HEK293 (cell line): Measurements from ENCODE around the gene ZNF81.

Experiments used
- CTCF ChIA-PET: fragments of 350-600 bp; formaldehyde crosslinking; extraction: SDS; loops from one replicate; lab custom pipeline; 2021; ENCODE audit warnings: antibody characterized with exemption; lab: Yijun Ruan, JAX
- POLR2A ChIA-PET: fragments of 300-600 bp; formaldehyde crosslinking; extraction: SDS; loops from one replicate; lab custom pipeline; 2020; ENCODE audit warnings: antibody characterized with exemption, inconsistent platforms; lab: Yijun Ruan, JAX
- H3K27ac ChIP-seq: fragments of 200-500 bp; sonication (Bioruptor generic); 2 replicates; pipeline ENCODE4 v1.5.1; 2014; ENCODE audit warnings: low read depth, low read length, control low read depth, inconsistent platforms; ENCODE audit errors: extremely low read depth
- H3K36me3 ChIP-seq, 2 experiments: fragments of 200-500 bp in 1 of 2; sonication (Bioruptor generic) in 1 of 2; 1 replicate in 1 of 2; 2 replicates in 1 of 2; pipeline ENCODE4 v1.5.1; 2014 to 2017; ENCODE audit warnings: inconsistent platforms in 2 of 2, low read length in 2 of 2; ENCODE audit not compliant: control insufficient read depth in 2 of 2, insufficient read depth in 1 of 2
- H3K4me1 ChIP-seq: fragments of 200-500 bp; sonication (Bioruptor generic); 2 replicates; pipeline ENCODE4 v1.5.1; 2014; ENCODE audit warnings: mild to moderate bottlenecking, low read length, inconsistent platforms; ENCODE audit not compliant: control insufficient read depth, insufficient read depth
- H3K4me3 ChIP-seq: 2 replicates; pipeline ENCODE4 v1.5.1; 2011; ENCODE audit warnings: low read depth, mild to moderate bottlenecking, control low read depth, low read length, moderate library complexity
- H3K9me3 ChIP-seq: fragments of 200-500 bp; sonication (Bioruptor generic); 2 replicates; pipeline ENCODE4 v1.5.1; 2014; ENCODE audit warnings: low read depth, low read length, inconsistent platforms; ENCODE audit not compliant: control insufficient read depth, insufficient read depth
- KLF1 ChIP-seq: fragments of 450-650 bp; formaldehyde crosslinking; IDR thresholded peaks from 2 replicates; pipeline ENCODE4 v1.5.1; 2016; ENCODE audit warnings: missing biosample characterization, missing genetic modification characterization
- KLF10 ChIP-seq: fragments of 450-650 bp; IDR thresholded peaks from 2 replicates; pipeline ENCODE4 v1.5.1; 2018; ENCODE audit warnings: missing biosample characterization, mild to moderate bottlenecking, missing genetic modification characterization
- KLF8 ChIP-seq: fragments of 450-650 bp; formaldehyde crosslinking; IDR thresholded peaks from 2 replicates; pipeline ENCODE4 v1.5.1; 2016; ENCODE audit warnings: missing biosample characterization, missing genetic modification characterization
- OVOL3 ChIP-seq: fragments of 450-650 bp; formaldehyde crosslinking; IDR thresholded peaks from 2 replicates; pipeline ENCODE4 v1.5.1; 2016; ENCODE audit warnings: missing biosample characterization, missing genetic modification characterization
- PRDM4 ChIP-seq: fragments of 450-650 bp; formaldehyde crosslinking; IDR thresholded peaks from 2 replicates; pipeline ENCODE4 v1.5.1; 2017; ENCODE audit warnings: missing biosample characterization, missing genetic modification characterization
- ZBTB21 ChIP-seq: fragments of 450-650 bp; formaldehyde crosslinking; IDR thresholded peaks from 2 replicates; pipeline ENCODE4 v1.5.1; 2017; ENCODE audit warnings: missing biosample characterization, missing genetic modification characterization
- ZBTB48 ChIP-seq: fragments of 450-650 bp; formaldehyde crosslinking; IDR thresholded peaks from 2 replicates; pipeline ENCODE4 v1.5.1; 2016; ENCODE audit warnings: missing biosample characterization, missing genetic modification characterization
- ZBTB8A ChIP-seq: fragments of 450-650 bp; formaldehyde crosslinking; IDR thresholded peaks from 2 replicates; pipeline ENCODE4 v1.5.1; 2016; ENCODE audit warnings: missing biosample characterization, missing genetic modification characterization
- ZEB2 ChIP-seq: fragments of 450-650 bp; formaldehyde crosslinking; IDR thresholded peaks from 2 replicates; pipeline ENCODE4 v1.5.1; 2016; ENCODE audit warnings: missing biosample characterization, missing genetic modification characterization
- ZNF121 ChIP-seq: fragments of 450-650 bp; formaldehyde crosslinking; IDR thresholded peaks from 2 replicates; pipeline ENCODE4 v1.5.1; 2016; ENCODE audit warnings: missing biosample characterization, missing genetic modification characterization
- ZNF174 ChIP-seq: fragments of 450-650 bp; formaldehyde crosslinking; IDR thresholded peaks from 2 replicates; pipeline ENCODE4 v1.5.0; 2017; ENCODE audit warnings: missing biosample characterization, mild to moderate bottlenecking, missing genetic modification characterization
- ZNF175 ChIP-seq: fragments of 450-650 bp; formaldehyde crosslinking; IDR thresholded peaks from 2 replicates; pipeline ENCODE4 v1.5.1; 2016; ENCODE audit warnings: missing biosample characterization, missing genetic modification characterization
- ZNF18 ChIP-seq: fragments of 450-650 bp; formaldehyde crosslinking; IDR thresholded peaks from 2 replicates; pipeline ENCODE4 v1.5.1; 2016; ENCODE audit warnings: missing biosample characterization, missing genetic modification characterization
- ZNF23 ChIP-seq: fragments of 450-650 bp; formaldehyde crosslinking; IDR thresholded peaks from 2 replicates; pipeline ENCODE4 v1.5.1; 2016; ENCODE audit warnings: missing biosample characterization, missing genetic modification characterization, borderline replicate concordance
- ZNF292 ChIP-seq: fragments of 450-650 bp; formaldehyde crosslinking; IDR thresholded peaks from 2 replicates; pipeline ENCODE4 v1.5.1; 2016; ENCODE audit warnings: low read depth, missing biosample characterization, missing genetic modification characterization, borderline replicate concordance
- ZNF324 ChIP-seq: fragments of 450-650 bp; formaldehyde crosslinking; IDR thresholded peaks from 2 replicates; pipeline ENCODE4 v1.5.1; 2016; ENCODE audit warnings: missing biosample characterization, missing genetic modification characterization
- ZNF426 ChIP-seq: fragments of 450-650 bp; formaldehyde crosslinking; IDR thresholded peaks from 2 replicates; pipeline ENCODE4 v1.5.1; 2017; ENCODE audit warnings: missing biosample characterization, missing genetic modification characterization, mild to moderate bottlenecking, inconsistent platforms, moderate library complexity
- ZNF529 ChIP-seq: fragments of 450-650 bp; formaldehyde crosslinking; IDR thresholded peaks from 2 replicates; pipeline ENCODE4 v1.5.1; 2017; ENCODE audit warnings: missing genetic modification characterization, missing biosample characterization; ENCODE audit not compliant: insufficient replicate concordance
- ZNF548 ChIP-seq: fragments of 450-650 bp; formaldehyde crosslinking; IDR thresholded peaks from 2 replicates; pipeline ENCODE4 v1.5.1; 2016; ENCODE audit warnings: missing biosample characterization, missing genetic modification characterization
- ZNF624 ChIP-seq: fragments of 450-650 bp; formaldehyde crosslinking; IDR thresholded peaks from 2 replicates; pipeline ENCODE4 v1.5.1; 2017; ENCODE audit warnings: missing biosample characterization, missing genetic modification characterization
- ZNF626 ChIP-seq: fragments of 450-650 bp; sonication (Bioruptor Pico); formaldehyde crosslinking; IDR thresholded peaks from 2 replicates; pipeline ENCODE4 v1.5.1; 2018; ENCODE audit warnings: missing biosample characterization, missing genetic modification characterization, inconsistent platforms
- ZNF658 ChIP-seq: fragments of 450-650 bp; formaldehyde crosslinking; IDR thresholded peaks from 2 replicates; pipeline ENCODE4; 2016; ENCODE audit warnings: missing biosample characterization, missing genetic modification characterization
- ZNF843 ChIP-seq: fragments of 450-650 bp; formaldehyde crosslinking; IDR thresholded peaks from 2 replicates; pipeline ENCODE4 v1.5.1; 2016; ENCODE audit warnings: missing biosample characterization, missing genetic modification characterization
- TF ChIP-seq, protein P1 (sequence below): fragments of 450-650 bp; formaldehyde crosslinking; IDR thresholded peaks from 2 replicates; pipeline ENCODE4 v1.5.1; 2016; ENCODE audit warnings: missing biosample characterization, missing genetic modification characterization, borderline replicate concordance
- TF ChIP-seq, protein P2 (sequence below): fragments of 450-650 bp; formaldehyde crosslinking; IDR thresholded peaks from 2 replicates; pipeline ENCODE4 v1.5.1; 2016; ENCODE audit warnings: missing biosample characterization, missing genetic modification characterization

ZNF81 gene

GRCh38 chrX:47898024-47898423 lies 61.3 kb downstream of the ZNF81 start (continued):
- TF ChIP-seq OVOL3 (tag by site-specific recombination) (no peak), ZBTB8A (tag by site-specific recombination) (no peak), ZBTB21 (tag by site-specific recombination) (no peak), ZNF624 (tag by site-specific recombination) (no peak), ZNF23 (tag by site-specific recombination) (no peak), ZNF18 (tag by site-specific recombination) (no peak), ZNF426 (no peak), ZBTB48 (tag by site-specific recombination) (no peak)
- TF ChIP-seq, protein P1, sequence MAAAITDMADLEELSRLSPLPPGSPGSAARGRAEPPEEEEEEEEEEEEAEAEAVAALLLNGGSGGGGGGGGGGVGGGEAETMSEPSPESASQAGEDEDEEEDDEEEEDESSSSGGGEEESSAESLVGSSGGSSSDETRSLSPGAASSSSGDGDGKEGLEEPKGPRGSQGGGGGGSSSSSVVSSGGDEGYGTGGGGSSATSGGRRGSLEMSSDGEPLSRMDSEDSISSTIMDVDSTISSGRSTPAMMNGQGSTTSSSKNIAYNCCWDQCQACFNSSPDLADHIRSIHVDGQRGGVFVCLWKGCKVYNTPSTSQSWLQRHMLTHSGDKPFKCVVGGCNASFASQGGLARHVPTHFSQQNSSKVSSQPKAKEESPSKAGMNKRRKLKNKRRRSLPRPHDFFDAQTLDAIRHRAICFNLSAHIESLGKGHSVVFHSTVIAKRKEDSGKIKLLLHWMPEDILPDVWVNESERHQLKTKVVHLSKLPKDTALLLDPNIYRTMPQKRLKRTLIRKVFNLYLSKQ: no peak

DNA sequence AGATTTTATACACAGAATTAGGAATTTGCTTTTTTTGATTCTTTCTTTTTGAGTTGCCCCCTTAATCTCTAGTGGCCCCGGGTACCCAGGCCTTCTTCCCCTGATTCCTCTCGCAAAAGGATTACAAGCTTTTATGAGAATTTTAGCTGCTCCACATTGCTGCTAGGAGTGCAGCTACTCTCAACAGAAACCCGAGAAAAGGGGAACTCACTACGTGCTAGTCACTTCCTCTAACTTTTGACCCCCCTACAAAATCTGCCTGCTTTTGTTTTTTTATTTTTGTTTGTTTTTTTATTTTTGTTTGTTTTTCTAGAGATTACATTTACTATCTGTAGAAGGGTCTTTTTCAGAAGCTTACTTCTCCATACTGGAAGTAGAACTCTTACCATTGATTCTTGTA lies 64.1 kb downstream of the ZNF81 start:
- CTCF ChIA-PET: interaction anchor here (0.7 kb wide), 1 partner anchor 124 kb away, joined by 3 read pairs; no protein-coding TSS in a partner anchor
- Histone ChIP-seq H3K36me3 (peaks cover 0 to 4% of the 10 kb centered on the region in 2 experiments; a peak in 1 of 3 replicates), H3K27ac (no peak overlapping the region), H3K4me3 (no peak overlapping the region), H3K9me3 (no peaks in the 10 kb centered on the region), H3K4me1 (no peaks in the 10 kb centered on the region)
- POLR2A ChIA-PET: no interaction called here
- TF ChIP-seq, protein P2, sequence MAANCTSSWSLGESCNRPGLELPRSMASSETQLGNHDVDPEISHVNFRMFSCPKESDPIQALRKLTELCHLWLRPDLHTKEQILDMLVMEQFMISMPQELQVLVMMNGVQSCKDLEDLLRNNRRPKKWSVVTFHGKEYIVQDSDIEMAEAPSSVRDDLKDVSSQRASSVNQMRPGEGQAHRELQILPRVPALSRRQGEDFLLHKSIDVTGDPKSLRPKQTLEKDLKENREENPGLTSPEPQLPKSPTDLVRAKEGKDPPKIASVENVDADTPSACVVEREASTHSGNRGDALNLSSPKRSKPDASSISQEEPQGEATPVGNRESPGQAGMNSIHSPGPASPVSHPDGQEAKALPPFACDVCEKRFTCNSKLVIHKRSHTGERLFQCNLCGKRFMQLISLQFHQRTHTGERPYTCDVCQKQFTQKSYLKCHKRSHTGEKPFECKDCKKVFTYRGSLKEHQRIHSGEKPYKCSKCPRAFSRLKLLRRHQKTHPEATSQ (tag by site-specific recombination): no peak
- no peak for TF ChIP-seq KLF8 (tag by site-specific recombination)
- TF ChIP-seq PRDM4 (tag by site-specific recombination): no peak
- no peak for TF ChIP-seq ZNF548 (tag by site-specific recombination)
- no peak for TF ChIP-seq KLF10
- no peak for TF ChIP-seq ZEB2
- TF ChIP-seq ZNF292 (tag by site-specific recombination): no peak
- TF ChIP-seq ZNF658 (tag by site-specific recombination): no peak
- no peak for TF ChIP-seq ZNF121 (tag by site-specific recombination)
- TF ChIP-seq KLF1 (tag by site-specific recombination): no peak
- TF ChIP-seq ZNF843 (tag by site-specific recombination): no peak
- no peak for TF ChIP-seq ZNF626
- no peak for TF ChIP-seq ZNF23 (tag by site-specific recombination)
- no peak for TF ChIP-seq ZNF324 (tag by site-specific recombination)
- TF ChIP-seq ZNF175: no peak
- no peak for TF ChIP-seq ZNF174 (tag by site-specific recombination)
- TF ChIP-seq ZNF529 (tag by site-specific recombination): no peak
